Measurements from ENCODE around the gene IFIH1. TPM values are rescaled to one million over a fixed set of nuclear protein-coding genes. Genes with fewer than 3 reads are reported as not detected.
A peak's percentile ranks its signal among the peaks of the same experiment; 100 is the strongest.

The IFIH1 gene
- total RNA-seq, 1 donor = 7.7 TPM

GRCh38 chr2:162315938-162316337 is 2.5 kb downstream of the IFIH1 start:
- no peak for DNase-seq (ENCODE audit: low read depth)
- H3K4me3 ChIP-seq (ENCODE audit: low read depth, low read length) = no peak overlapping the region
- TF ChIP-seq CTCF (IDR thresholded peaks at IDR 0.05; ENCODE audit: insufficient read depth, low read length) = no peak

- no peak overlapping the region for H3K4me3 ChIP-seq (ENCODE audit: low read depth, low read length)
- DNase-seq (ENCODE audit: low read depth) = no peak
- TF ChIP-seq CTCF (IDR thresholded peaks at IDR 0.05; ENCODE audit: insufficient read depth, low read length) = no peak
Measured at GRCh38 chr2:162312853-162313252, 5.6 kb downstream of the IFIH1 start.

GRCh38 chr2:162308747-162309503 is 9.6 kb downstream of the IFIH1 start:
- TF ChIP-seq CTCF (IDR thresholded peaks at IDR 0.05; ENCODE audit: insufficient read depth, low read length) = no peak
- no peak overlapping the region for H3K4me3 ChIP-seq (ENCODE audit: low read depth, low read length)
- DNase-seq (ENCODE audit: low read depth) = no peak

GRCh38 chr2:162305901-162306300 is 12.6 kb downstream of the IFIH1 start:
- TF ChIP-seq CTCF (IDR thresholded peaks at IDR 0.05; ENCODE audit: insufficient read depth, low read length) = no peak
- H3K4me3 ChIP-seq (ENCODE audit: low read depth, low read length) = no peak overlapping the region
- DNase-seq (ENCODE audit: low read depth) = no peak

- no peak overlapping the region for H3K4me3 ChIP-seq (ENCODE audit: low read depth, low read length)
- TF ChIP-seq CTCF (IDR thresholded peaks at IDR 0.05; ENCODE audit: insufficient read depth, low read length) = no peak
- DNase-seq (ENCODE audit: low read depth) = no peak
Measured at GRCh38 chr2:162301877-162302276, 16.6 kb downstream of the IFIH1 start.

GRCh38 chr2:162301151-162301804 is 17.2 kb downstream of the IFIH1 start:
- peak; percentile 71 for TF ChIP-seq CTCF (IDR thresholded peaks at IDR 0.05; ENCODE audit: insufficient read depth, low read length)
- H3K4me3 ChIP-seq (ENCODE audit: low read depth, low read length) = no peak overlapping the region
- DNase-seq (ENCODE audit: low read depth) = peak; percentile 82
